ENCODE data around the gene DGKQ. TPM values are rescaled to one million over a fixed set of nuclear protein-coding genes. Genes with fewer than 3 reads are reported as not detected.
A peak's percentile ranks its signal among the peaks of the same experiment; 100 is the strongest.

The DGKQ gene
- total RNA-seq, 1 experiment from 2014 or later = 14.2 TPM

GRCh38 chr4:1009542-1010394 is 36.4 kb upstream of the DGKQ start:
- DNase-seq = peak; percentile 44
- Histone ChIP-seq H3K27ac (ENCODE audit: low read length) (peak overlapping the region; percentile 72), H3K4me2 (ENCODE audit: low read length) (peak overlapping the region; percentile 97), H3K36me3 (ENCODE audit: low read depth, low read length) (no peaks in the 10 kb centered on the region), H2AFZ (ENCODE audit: low read length) (peak overlapping the region; percentile 73), H3K9me2 (replicated peaks; ENCODE audit: low read length) (no peaks in the 10 kb centered on the region), H3K4me1 (ENCODE audit: insufficient read depth, low read length) (peaks cover 12% of the 10 kb centered on the region), H3K27me3 (ENCODE audit: low read length) (0 out of 2 replicates have a peak, but pooled peaks cover 5% of the 10 kb centered on the region), H4K20me1 (ENCODE audit: low read length) (no peaks in the 10 kb centered on the region; the same call in 1 of the 2 replicates), H3K4me3 (ENCODE audit: low read length) (peak overlapping the region; percentile 71), H3K9me3 (ENCODE audit: low read length) (no peaks in the 10 kb centered on the region), H3K9ac (ENCODE audit: low read length) (peak overlapping the region; percentile 43), H3F3A (ENCODE audit: low read length, unreplicated experiment) (no peaks in the 10 kb centered on the region), H3K79me2 (ENCODE audit: low read length) (no peaks in the 10 kb centered on the region)
- TF ChIP-seq EZH2phosphoT487 (IDR thresholded peaks at IDR 0.05; ENCODE audit: borderline replicate concordance, low read length) = no peak
- TF ChIP-seq CTCF (conservative IDR thresholded peaks at IDR 0.05; ENCODE audit: low read depth, low read length) = no peak
- no peak for TF ChIP-seq EZH2 (IDR thresholded peaks at IDR 0.05; ENCODE audit: low read length, unreplicated experiment)
- peak; percentile 15 for ATAC-seq
- ChIA-PET POLR2A (ENCODE audit: unreplicated experiment) (interaction anchor here (0.6 kb wide), 1 partner anchor 35 kb away, joined by 3 read pairs; no protein-coding TSS in a partner anchor), CTCF (interaction anchor here (0.6 kb wide), 1 partner anchor 11 kb away, joined by 4 read pairs; no protein-coding TSS in a partner anchor)
- intact Hi-C loops (cut with micrococcal nuclease) = no loop called here
- no TSS peak for BruUV-seq (replicated peaks)

- Histone ChIP-seq H3K4me1 (ENCODE audit: insufficient read depth, low read length) (peaks cover 12% of the 10 kb centered on the region), H3K4me2 (ENCODE audit: low read length) (peak overlapping the region; percentile 96), H3K79me2 (ENCODE audit: low read length) (no peaks in the 10 kb centered on the region), H3K27me3 (ENCODE audit: low read length) (0 out of 2 replicates have a peak, but pooled peaks cover 5% of the 10 kb centered on the region), H2AFZ (ENCODE audit: low read length) (peak overlapping the region; percentile 57; the same call in 1 of the 2 replicates), H3K36me3 (ENCODE audit: low read depth, low read length) (no peaks in the 10 kb centered on the region), H3K9me3 (ENCODE audit: low read length) (no peaks in the 10 kb centered on the region), H3K9me2 (replicated peaks; ENCODE audit: low read length) (no peaks in the 10 kb centered on the region), H3K27ac (ENCODE audit: low read length) (no peak overlapping the region), H3F3A (ENCODE audit: low read length, unreplicated experiment) (no peaks in the 10 kb centered on the region), H3K9ac (ENCODE audit: low read length) (no peak overlapping the region), H4K20me1 (ENCODE audit: low read length) (no peaks in the 10 kb centered on the region; the same call in 1 of the 2 replicates), H3K4me3 (ENCODE audit: low read length) (peak overlapping the region; percentile 71)
- 0 out of 2 replicates have a peak, but pooled peaks have one; percentile 4 for ATAC-seq
- BruUV-seq (replicated peaks) = no TSS peak
- no peak for TF ChIP-seq EZH2 (IDR thresholded peaks at IDR 0.05; ENCODE audit: low read length, unreplicated experiment)
- TF ChIP-seq EZH2phosphoT487 (IDR thresholded peaks at IDR 0.05; ENCODE audit: borderline replicate concordance, low read length) = no peak
- TF ChIP-seq CTCF (conservative IDR thresholded peaks at IDR 0.05; ENCODE audit: low read depth, low read length) = no peak
- POLR2A ChIA-PET (ENCODE audit: unreplicated experiment) = interaction anchor here (0.6 kb wide), 1 partner anchor 34 kb away, joined by 3 read pairs; no protein-coding TSS in a partner anchor
- DNase-seq = no peak
- CTCF ChIA-PET = no interaction called here
- intact Hi-C loops (cut with micrococcal nuclease) = no loop called here
Measured at GRCh38 chr4:1008840-1009541, 35.6 kb upstream of the DGKQ start.

Data from PC-3 (cell line).